SH-SY5Y (cell line): Measurements from ENCODE around the gene LIN54.

ENCODE experiments used
- GATA2 ChIP-seq: IDR thresholded peaks from 2 replicates; pipeline ENCODE4 v1.6.1; 2011; ENCODE audit warnings: mild to moderate bottlenecking, low read depth, low read length
- GATA3 ChIP-seq: IDR thresholded peaks from 2 replicates; pipeline ENCODE4 v1.6.1; 2011; ENCODE audit warnings: low read depth, mild to moderate bottlenecking, low read length, moderate library complexity

DNA sequence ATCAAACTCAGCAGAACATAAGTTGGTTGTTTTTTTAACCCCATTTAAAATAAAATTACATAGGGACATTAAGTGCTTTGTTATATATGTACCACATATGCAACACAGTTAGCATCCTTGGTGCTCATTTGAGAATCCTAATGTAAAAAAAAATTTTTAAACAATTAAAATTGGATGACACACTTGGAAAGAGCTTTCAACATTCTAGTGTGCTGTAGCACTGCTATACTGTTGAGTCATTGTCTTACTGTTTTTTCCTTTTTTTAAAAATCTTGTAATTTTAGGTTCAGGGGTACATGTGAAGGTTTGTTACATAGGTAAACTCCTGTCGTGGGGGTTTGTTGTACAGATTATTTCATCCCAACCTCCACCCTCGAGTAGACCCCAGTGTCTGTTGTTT is 97.3 kb downstream of the LIN54 start:
- TF ChIP-seq GATA2: no peak
- no peak for TF ChIP-seq GATA3
